Natural killer cell treated with Interleukin-12 subunit alpha and Interleukin-12 subunit beta and Interleukin-15 and Interleukin-18, amount 100 ng/mL, for 72 hours (primary cell): ENCODE measurements around the gene HOXA7. TPM values are rescaled to one million over a fixed set of nuclear protein-coding genes. Genes with fewer than 3 reads are reported as not detected.
A peak's percentile ranks its signal among the peaks of the same experiment; 100 is the strongest.

Source experiments
- ATAC-seq, 2 donors: fragments of 150-1000 bp; cut with Tn5 transposase in 1 of 2; sonication (Bioruptor Pico), chemical (Tn5 transposase) in 1 of 2; 2 replicates each; pipeline ENCODE4 v1.10.0; 2021
- DNase-seq: peaks from one replicate; pipeline ENCODE4 v3.0.0; 2022; ENCODE audit warnings: low spot score
- H3K27ac Mint-ChIP-seq, 2 donors: 1 replicate in 1 of 2; 2 replicates in 1 of 2; pipeline ENCODE4 v1.8.0; 2022; ENCODE audit warnings: mixed read lengths in 2 of 2, mild to moderate bottlenecking in 1 of 2, moderate library complexity in 1 of 2
- H3K27me3 Mint-ChIP-seq, 2 donors: 1 replicate in 1 of 2; 2 replicates in 1 of 2; pipeline ENCODE4 v1.8.0; 2022; ENCODE audit warnings: mixed read lengths in 2 of 2
- H3K36me3 Mint-ChIP-seq: one replicate; pipeline ENCODE4 v1.8.0; 2022; ENCODE audit warnings: mixed read lengths
- H3K4me1 Mint-ChIP-seq, 2 donors: 1 replicate in 1 of 2; 2 replicates in 1 of 2; pipeline ENCODE4 v1.8.0; 2022; ENCODE audit warnings: low read depth in 2 of 2, mixed read lengths in 2 of 2, mild to moderate bottlenecking in 1 of 2
- H3K4me3 Mint-ChIP-seq: one replicate; pipeline ENCODE4 v1.8.0; 2022; ENCODE audit warnings: mixed read lengths
- H3K9me3 Mint-ChIP-seq: 2 replicates; pipeline ENCODE4 v1.8.0; 2022; ENCODE audit warnings: mixed read lengths
- total RNA-seq, 2 donors: library from RNA; stranded (reverse); gene quantifications; one replicate each; pipeline ENCODE4 v1.2.3, GENCODE V29; 2022

HOXA7 gene
- total RNA-seq, 2 donors from 2014 or later = 0.20 TPM; not detected in 1

DNA sequence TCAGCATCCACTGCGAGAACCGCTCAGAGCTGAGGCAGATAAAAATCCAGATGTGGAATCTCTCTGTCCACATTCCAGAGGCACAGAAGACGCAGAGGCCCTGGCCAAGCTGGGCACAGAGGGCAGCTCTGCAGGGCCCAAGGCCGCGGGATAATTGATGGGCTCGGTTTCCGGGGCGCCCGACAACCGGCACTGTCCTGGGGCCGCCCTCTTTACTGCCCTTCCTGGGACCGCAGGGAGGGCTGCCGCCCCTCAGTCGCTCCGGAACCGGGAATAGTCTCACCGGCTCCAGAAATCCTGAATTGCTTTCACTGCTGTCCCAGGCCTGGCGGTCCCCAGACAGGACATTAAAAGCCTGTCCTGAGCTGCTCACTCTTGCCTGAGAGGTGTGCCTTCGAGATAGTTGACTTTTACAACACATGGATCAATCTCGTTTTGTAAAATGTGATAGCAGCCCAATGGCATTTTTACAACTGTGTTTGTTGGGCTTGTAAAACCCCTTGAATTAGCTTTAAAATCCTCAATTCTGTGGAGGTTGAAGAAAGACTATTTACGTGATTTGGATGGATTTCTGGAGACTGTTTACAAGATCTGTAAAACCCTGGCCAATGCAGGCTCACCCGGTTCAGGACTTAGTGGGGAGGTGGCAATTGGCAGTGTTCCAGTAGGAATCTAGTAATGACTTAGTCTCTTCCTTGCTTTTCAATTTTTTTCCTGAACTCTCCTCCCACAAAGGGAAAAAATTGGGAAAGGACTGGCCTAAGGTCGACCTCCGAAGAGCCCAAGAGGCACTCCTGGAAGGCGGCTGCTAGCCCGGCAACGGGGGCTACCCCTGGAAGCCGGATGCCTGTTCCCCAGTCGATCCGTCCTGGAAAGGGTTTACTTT is 7.5 kb downstream of the HOXA7 start:
- ATAC-seq (no peak), DNase-seq (peak; percentile 50)
- H3K27me3 Mint-ChIP-seq = peaks cover 46 to 50% of the 10 kb centered on the region in 2 donors
- peaks cover 30 to 40% of the 10 kb centered on the region in 2 donors for H3K4me1 Mint-ChIP-seq
- no peaks in the 10 kb centered on the region for H3K36me3 Mint-ChIP-seq
- no peak overlapping the region for H3K4me3 Mint-ChIP-seq
- no peaks in the 10 kb centered on the region for H3K9me3 Mint-ChIP-seq
- H3K27ac Mint-ChIP-seq = no peak overlapping the region

DNA sequence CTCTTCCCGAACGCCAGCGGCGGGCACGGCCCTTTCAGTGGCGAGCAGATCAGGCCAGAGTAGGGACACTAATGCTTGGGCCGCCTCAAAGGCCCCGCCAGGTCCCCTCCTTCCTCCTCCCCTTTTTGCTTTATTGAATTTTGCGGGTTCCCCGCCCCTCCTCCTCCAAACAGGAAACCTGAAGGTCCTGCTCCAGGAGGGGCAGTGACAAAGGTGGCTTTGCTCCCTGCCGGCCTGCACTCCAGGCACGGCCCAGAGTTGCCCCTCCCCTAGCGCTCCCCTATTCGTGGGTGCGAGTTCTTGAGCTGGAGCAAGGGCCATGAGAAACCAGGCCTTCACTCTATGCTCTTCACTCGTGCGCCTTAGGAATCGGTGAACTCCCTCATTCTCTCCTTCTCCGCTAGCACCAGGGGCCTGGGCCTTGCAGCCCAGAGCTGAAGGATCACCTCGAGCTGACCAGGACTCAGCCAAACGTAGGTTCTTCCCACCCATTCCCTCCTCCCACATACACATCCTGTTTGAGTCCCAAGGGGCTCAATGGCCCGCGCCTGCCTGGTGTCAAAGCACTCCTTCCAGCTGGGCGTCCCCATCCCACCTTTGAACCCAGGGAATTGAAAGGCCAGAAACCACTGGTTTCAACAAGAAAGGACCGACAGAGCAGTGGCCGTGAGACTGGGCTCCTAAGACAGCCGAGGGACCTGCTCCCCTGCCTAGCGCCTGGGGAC is 8.3 kb downstream of the HOXA7 start:
- DNase-seq = peak; percentile 58

DNA sequence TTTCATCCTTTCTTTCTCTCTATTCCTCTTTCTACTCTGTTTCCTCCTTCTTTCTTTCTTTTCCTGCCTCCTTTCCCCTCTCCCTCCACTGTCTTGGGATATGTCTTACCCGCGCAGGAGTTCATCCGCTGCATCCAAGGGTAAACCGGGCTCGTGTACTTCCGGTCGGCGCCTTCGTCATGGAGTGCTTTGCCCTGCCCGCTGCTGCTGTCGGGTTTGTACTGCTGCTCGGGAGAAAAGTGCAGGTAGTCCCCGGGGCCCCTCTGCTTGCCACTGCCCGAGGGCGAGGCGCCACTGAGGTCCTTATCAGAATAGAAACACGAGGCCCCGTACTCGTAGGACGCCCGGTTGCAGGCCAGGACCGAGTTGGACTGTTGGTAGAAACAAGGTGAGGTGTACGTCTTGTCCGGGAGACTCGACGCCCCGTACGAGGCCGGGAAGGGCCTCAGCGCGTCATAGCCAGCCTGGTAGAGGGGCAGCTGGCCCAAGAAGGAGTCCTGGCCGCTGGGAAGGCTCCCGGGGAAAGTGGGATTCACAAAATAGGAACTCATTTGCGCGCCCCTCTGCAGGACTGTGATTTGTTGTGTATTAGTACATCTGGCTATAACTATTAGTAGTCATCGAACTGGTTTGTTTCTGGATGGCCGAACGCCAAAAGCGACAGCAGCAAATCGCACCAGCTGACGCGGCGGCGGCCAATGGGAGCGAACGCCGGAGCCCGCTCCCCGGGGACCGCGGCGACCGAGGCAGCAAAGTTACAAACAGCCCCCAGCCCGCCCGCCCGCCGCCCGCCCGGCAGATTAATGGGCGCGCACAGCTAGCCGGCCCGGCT is 9.1 kb downstream of the HOXA7 start, which contains the start of gene HOXA6:
Gene HOXA6 (minus strand): TSS at position 576 of the 832 bp plus-strand sequence. CDS start 25 bp downstream, at position 551.
- H3K27ac Mint-ChIP-seq = no peak within 1 kb of the TSS
- ATAC-seq (no peak), DNase-seq (peak; percentile 57)
- peak within 1 kb of the TSS; percentile 78 for H3K4me3 Mint-ChIP-seq
- H3K27me3 Mint-ChIP-seq = peaks cover 40 to 44% of the 10 kb centered on the region in 2 donors
- no peaks in the 10 kb centered on the region for H3K36me3 Mint-ChIP-seq
- H3K4me1 Mint-ChIP-seq = peaks cover 30 to 34% of the 10 kb centered on the region in 2 donors
- no peaks in the 10 kb centered on the region for H3K9me3 Mint-ChIP-seq

More for the DNA sequence above, 8.3 kb downstream of the HOXA7 start:
- H3K4me1 Mint-ChIP-seq = peaks cover 25 to 32% of the 10 kb centered on the region in 2 donors
- H3K9me3 Mint-ChIP-seq = no peaks in the 10 kb centered on the region
- peak overlapping the region; percentile 78 for H3K4me3 Mint-ChIP-seq
- no peak for ATAC-seq
- no peaks in the 10 kb centered on the region for H3K36me3 Mint-ChIP-seq
- H3K27me3 Mint-ChIP-seq = peaks cover 38 to 42% of the 10 kb centered on the region in 2 donors
- no peak overlapping the region for H3K27ac Mint-ChIP-seq

DNA sequence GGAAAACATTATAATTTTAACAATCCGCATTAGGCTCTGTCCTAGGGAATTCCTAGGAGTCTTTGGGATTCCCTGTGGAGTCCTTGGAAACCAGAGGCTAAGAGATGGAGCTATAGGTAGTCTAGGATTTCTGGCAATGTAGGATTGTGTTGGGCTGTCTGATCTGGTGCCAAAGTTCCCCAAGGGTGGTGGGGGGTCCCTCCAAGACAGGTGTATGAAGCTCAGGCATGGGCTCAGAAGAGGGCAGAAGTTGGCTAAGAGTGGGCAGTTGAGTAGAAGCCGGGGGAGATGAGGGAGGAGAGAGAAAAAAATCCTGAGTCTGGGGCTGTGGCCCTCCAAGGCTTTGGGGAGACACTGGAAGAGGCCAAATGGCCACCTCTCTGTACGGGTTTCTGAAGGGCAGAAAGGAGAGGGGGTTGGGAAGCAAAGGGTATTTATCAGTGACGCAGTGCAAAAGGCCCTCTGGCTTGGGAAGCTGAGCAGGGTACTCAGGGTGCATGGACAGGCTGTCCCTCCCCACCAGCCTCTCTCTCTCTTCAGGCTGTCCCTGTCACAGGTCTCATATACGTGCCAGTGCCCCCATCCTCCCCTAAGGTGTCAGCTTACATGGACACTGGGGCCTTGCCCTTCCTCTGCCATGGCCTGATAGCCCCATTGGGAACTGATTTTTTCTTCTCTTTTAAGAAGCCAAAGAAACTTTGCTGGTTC is 9.8 kb downstream of the HOXA7 start:
- Mint-ChIP-seq H3K4me3 (peak overlapping the region; percentile 78), H3K27me3 (peaks cover 35 to 42% of the 10 kb centered on the region in 2 donors), H3K9me3 (no peaks in the 10 kb centered on the region), H3K4me1 (peaks cover 24 to 26% of the 10 kb centered on the region in 2 donors), H3K27ac (no peak overlapping the region), H3K36me3 (no peaks in the 10 kb centered on the region)
- DNase-seq (no peak), ATAC-seq (no peak)

DNA sequence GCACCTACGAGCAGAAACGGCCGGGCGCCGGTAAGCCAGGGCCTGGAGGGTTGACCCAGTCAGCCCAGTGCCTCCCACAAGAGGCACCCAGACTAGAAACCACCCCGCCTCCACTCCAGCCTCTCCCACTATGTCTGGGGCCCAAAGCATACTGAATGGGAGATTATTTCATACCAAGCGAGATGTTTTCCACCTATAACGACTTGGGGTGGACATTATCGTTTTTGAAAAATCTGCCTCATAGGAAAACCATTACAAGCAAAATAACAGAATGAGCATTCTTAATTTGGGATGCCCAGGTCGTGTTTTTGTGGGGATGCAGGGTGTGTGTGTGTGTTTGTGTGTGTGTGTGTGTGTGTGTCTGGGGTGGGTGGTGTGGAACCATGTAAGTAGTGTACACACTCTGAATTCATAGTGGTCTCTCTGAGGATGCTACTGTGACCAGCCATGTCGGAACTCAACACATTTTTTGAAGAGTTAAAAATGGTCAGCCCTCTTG is 10.5 kb downstream of the HOXA7 start:
- Mint-ChIP-seq H3K27me3 (peaks cover 36 to 42% of the 10 kb centered on the region in 2 donors), H3K4me1 (peaks cover 17 to 20% of the 10 kb centered on the region in 2 donors), H3K9me3 (no peaks in the 10 kb centered on the region), H3K27ac (no peak overlapping the region), H3K4me3 (no peak overlapping the region), H3K36me3 (no peaks in the 10 kb centered on the region)
- DNase-seq (peak; percentile 49), ATAC-seq (no peak)

DNA sequence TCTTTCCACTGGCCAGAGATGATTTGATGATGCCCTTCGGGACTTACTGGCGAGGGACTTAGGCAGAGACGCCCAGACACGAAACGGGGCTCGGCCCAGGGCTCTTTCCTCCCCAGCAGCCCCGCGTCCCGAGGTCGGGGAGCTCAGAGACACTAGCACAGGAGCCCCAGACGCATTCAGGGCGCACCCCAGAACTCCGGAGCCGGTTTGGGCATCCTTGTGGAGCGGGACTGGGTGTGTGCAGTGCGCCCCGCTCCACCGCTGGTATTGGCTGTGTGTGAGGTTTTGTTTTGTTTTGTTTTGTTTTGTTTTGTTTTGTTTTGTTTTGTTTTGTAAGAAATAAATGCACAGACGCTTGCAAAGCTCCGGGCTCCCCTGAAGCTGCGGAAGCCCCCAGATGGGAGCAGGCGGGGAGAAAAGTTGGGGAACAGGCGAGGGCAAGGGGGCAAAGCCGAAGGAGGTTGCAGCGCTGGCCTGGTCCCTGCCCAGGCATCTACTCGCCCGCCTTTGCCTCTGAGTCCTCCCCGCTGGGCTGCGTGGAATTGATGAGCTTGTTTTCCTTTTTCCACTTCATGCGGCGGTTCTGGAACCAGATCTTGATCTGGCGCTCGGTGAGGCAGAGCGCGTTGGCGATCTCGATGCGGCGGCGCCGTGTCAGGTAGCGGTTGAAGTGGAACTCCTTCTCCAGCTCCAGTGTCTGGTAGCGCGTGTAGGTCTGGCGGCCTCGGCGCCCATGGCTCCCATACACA is 11.1 kb downstream of the HOXA7 start:
- no peak overlapping the region for H3K4me3 Mint-ChIP-seq
- no peak for ATAC-seq
- H3K36me3 Mint-ChIP-seq = no peaks in the 10 kb centered on the region
- peaks cover 11 to 15% of the 10 kb centered on the region in 2 donors for H3K4me1 Mint-ChIP-seq
- no peak overlapping the region for H3K27ac Mint-ChIP-seq
- H3K9me3 Mint-ChIP-seq = no peaks in the 10 kb centered on the region
- H3K27me3 Mint-ChIP-seq = peaks cover 32 to 42% of the 10 kb centered on the region in 2 donors
- DNase-seq = no peak

DNA sequence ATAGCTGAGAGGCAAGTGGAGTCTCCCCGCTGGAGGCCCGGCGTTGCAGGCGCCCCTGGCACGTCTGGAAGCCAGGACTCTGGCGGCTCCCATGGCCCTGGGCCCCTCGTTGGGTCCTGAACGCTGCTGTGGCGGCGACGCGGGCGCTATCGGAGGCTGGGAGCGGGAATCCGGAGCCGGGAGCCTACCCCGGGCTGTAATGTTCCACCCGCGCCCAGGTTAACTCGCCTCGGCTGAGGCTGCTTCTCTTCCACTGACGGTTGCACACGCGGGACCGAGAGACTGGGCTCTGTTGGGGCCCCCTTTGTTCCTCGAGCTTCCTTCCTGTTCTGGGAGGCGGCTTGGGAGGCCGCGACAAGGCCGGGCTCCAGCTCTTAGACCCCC is 11.7 kb downstream of the HOXA7 start:
- DNase-seq = no peak
- peaks cover 11 to 13% of the 10 kb centered on the region in 2 donors for H3K4me1 Mint-ChIP-seq
- no peak for ATAC-seq
- H3K27me3 Mint-ChIP-seq = peaks cover 32 to 45% of the 10 kb centered on the region in 2 donors
- H3K9me3 Mint-ChIP-seq = no peaks in the 10 kb centered on the region
- H3K4me3 Mint-ChIP-seq = no peak overlapping the region
- H3K27ac Mint-ChIP-seq = no peak overlapping the region
- H3K36me3 Mint-ChIP-seq = no peaks in the 10 kb centered on the region

DNA sequence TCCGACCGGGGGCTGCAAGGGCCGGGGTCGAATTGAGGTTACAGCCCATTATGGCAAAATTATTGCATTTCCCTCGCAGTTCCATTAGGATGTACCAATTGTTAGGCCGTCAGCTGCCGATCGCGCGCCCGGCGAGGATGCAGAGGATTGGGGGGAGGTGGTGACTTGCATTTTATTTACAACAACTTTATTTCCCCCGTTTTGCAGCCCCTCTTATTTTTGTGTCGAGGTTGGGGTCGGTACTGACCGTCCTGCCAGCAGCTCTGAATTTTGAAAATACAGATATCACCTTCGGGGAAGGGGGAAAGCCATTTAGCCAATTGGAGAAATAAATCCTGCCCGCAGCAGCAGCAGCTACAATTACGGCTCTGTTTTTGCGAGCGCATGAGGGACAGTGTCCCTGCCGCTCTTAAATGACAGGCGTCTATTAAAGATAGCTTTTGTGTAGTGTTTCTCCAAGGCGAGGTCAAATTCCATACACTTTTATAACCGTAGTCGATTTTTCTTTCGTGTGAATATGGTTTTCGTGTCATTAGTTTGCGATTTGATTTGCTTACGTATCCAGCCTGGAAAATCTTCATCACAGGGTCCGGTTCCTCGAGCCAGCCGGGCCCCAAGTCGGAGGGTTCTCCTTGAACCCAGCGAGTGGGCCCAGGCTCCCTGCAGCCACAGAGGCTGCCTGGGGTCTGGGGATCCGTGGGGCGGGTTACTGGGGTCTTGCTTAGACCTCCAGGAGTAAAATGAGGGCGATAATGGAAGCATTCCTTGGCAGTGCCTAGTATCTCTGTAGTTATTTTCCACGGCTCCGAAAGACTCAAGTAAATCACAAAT is 12.3 kb downstream of the HOXA7 start:
- H3K36me3 Mint-ChIP-seq = no peaks in the 10 kb centered on the region
- H3K4me3 Mint-ChIP-seq = no peak overlapping the region
- ATAC-seq = no peak
- H3K27me3 Mint-ChIP-seq = peaks cover 32 to 45% of the 10 kb centered on the region in 2 donors
- no peaks in the 10 kb centered on the region for H3K9me3 Mint-ChIP-seq
- no peak for DNase-seq
- H3K27ac Mint-ChIP-seq = no peak overlapping the region
- H3K4me1 Mint-ChIP-seq = peaks cover 11 to 13% of the 10 kb centered on the region in 2 donors

DNA sequence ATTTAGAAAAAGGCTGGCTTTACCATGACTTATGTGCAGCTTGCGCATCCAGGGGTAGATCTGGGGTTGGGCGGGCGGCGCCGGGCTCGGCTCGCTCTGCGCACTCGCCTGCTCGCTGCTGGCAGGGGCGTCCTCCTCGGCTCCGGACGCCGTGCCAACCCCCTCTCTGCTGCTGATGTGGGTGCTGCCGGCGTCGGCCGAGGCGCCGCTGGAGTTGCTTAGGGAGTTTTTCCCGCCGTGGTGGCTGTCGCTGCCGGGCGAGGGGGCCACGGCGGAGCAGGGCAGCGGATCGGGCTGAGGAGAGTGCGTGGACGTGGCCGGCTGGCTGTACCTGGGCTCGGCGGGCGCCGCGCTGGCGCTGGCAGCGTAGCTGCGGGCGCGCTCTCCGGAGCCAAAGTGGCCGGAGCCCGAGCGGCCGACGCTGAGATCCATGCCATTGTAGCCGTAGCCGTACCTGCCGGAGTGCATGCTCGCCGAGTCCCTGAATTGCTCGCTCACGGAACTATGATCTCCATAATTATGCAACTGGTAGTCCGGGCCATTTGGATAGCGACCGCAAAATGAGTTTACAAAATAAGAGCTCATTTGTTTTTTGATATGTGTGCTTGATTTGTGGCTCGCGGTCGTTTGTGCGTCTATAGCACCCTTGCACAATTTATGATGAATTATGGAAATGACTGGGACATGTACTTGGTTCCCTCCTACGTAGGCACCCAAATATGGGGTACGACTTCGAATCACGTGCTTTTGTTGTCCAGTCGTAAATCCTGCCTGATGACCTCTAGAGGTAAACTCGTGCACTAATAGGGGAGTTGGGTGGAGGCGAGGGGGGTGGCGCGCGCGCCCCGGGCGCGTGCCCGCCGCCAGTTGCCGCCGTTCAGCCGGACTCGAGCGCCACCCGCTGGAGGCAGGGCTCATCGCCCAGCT is 13.2 kb downstream of the HOXA7 start, which contains the start of gene HOXA5:
Gene HOXA5 (minus strand): TSS at position 659 of the 927 bp plus-strand sequence. CDS start 74 bp downstream, at position 585.
- peak; percentile 67 to 80 for ATAC-seq
- Mint-ChIP-seq H3K27ac (no peak within 1 kb of the TSS), H3K9me3 (no peaks in the 10 kb centered on the region), H3K36me3 (no peaks in the 10 kb centered on the region), H3K4me3 (peak within 1 kb of the TSS; percentile 82), H3K27me3 (peaks cover 32 to 42% of the 10 kb centered on the region in 2 donors), H3K4me1 (peaks cover 11% of the 10 kb centered on the region in 2 donors)
- DNase-seq = no peak

DNA sequence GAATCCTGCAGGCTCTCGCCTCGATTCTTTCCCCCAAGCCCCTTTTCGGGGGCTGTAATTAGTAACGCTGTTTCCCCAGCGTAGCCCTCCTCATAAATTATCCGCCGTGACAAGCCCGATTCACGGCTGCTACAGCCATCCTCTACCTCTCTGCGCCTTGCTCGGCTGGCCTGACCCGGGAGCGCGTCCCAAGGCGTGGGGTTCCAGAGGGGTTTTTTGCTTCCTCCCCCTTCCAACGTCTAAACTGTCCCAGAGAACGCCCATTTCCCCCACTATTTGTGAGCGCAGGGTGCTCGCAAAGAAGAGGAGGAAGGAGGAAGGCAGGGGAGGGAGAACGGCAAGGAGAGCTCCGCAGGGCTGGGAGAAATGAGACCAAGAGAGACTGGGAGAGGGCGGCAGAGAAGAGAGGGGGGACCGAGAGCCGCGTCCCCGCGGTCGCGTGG is 13.9 kb downstream of the HOXA7 start:
- peak overlapping the region; percentile 82 for H3K4me3 Mint-ChIP-seq
- H3K9me3 Mint-ChIP-seq = no peaks in the 10 kb centered on the region
- ATAC-seq (no peak), DNase-seq (no peak)
- peaks cover 8 to 11% of the 10 kb centered on the region in 2 donors for H3K4me1 Mint-ChIP-seq
- H3K27me3 Mint-ChIP-seq = peaks cover 33 to 42% of the 10 kb centered on the region in 2 donors
- H3K27ac Mint-ChIP-seq = no peak overlapping the region
- no peaks in the 10 kb centered on the region for H3K36me3 Mint-ChIP-seq
